Tibial artery (tissue), 4 donors: ENCODE data around the gene TCEANC.
A peak's percentile ranks its signal among the peaks of the same experiment; 100 is the strongest.

Experiments used
- DNase-seq, 2 donors: peaks; one replicate each; pipeline ENCODE4 v3.0.0-alpha.2; 2019
- H3K27ac ChIP-seq, 2 donors: fragments of 200-600 bp; sonication (generic) in 1 of 2; 1 replicate in 1 of 2; 2 replicates in 1 of 2; pipeline ENCODE4 v1.5.1; 2018 to 2019; ENCODE audit warnings: mild to moderate bottlenecking in 1 of 2
- H3K27me3 ChIP-seq, 2 donors: fragments of 200-600 bp; sonication (generic) in 1 of 2; one replicate each; pipeline versions ENCODE4 v1.5.1 to v1.6.0; 2016 to 2019
- H3K36me3 ChIP-seq, 3 donors: fragments of 200-600 bp; sonication (generic) in 2 of 3; one replicate each; pipeline ENCODE4 v1.5.1; 2016 to 2019; ENCODE audit warnings: mild to moderate bottlenecking in 2 of 3
- H3K4me1 ChIP-seq, 4 donors: fragments of 200-600 bp; sonication (generic) in 2 of 4; 1 replicate in 3 of 4; 2 replicates in 1 of 4; pipeline ENCODE4 v1.5.1; 2016 to 2019
- H3K4me3 ChIP-seq, 2 donors: fragments of 200-600 bp; sonication (generic) in 1 of 2; 1 replicate in 1 of 2; 2 replicates in 1 of 2; pipeline ENCODE4 v1.5.1; 2018 to 2019; ENCODE audit warnings: mild to moderate bottlenecking in 2 of 2
- H3K9me3 ChIP-seq, 3 donors: fragments of 200-600 bp; sonication (generic) in 1 of 3; one replicate each; pipeline ENCODE4 v1.5.1; 2016 to 2019
- CTCF ChIP-seq, 2 experiments: fragments of 200-600 bp in 1 of 2; fragments of 450-650 bp in 1 of 2; IDR thresholded peaks; one replicate each; pipeline ENCODE4 v1.5.1; 2017 to 2019; ENCODE audit warnings: antibody characterized with exemption in 2 of 2, mild to moderate bottlenecking in 1 of 2, moderate library complexity in 1 of 2
- intact Hi-C: fragments of 100-400 bp; cut with DNase I; formaldehyde crosslinking; loops from one replicate; pipeline ENCODE4 v1.15.0; 2023; ENCODE audit warnings: low total_unique reads

Gene TCEANC

GRCh38 chrX:13697976-13698375 is 45.0 kb downstream of the TCEANC start:
- Histone ChIP-seq H3K27ac (no peak overlapping the region), H3K27me3 (no peaks in the 10 kb centered on the region), H3K4me1 (peaks cover 0 to 53% (median 15%) of the 10 kb centered on the region in 4 donors), H3K36me3 (no peaks in the 10 kb centered on the region), H3K9me3 (no peaks in the 10 kb centered on the region), H3K4me3 (no peak overlapping the region)
- no peak for DNase-seq
- intact Hi-C loops, result no loop called here
- no peak for TF ChIP-seq CTCF (IDR thresholded peaks at IDR 0.05)

GRCh38 chrX:13698432-13698831 is 45.5 kb downstream of the TCEANC start:
- H3K4me3 ChIP-seq, result no peak overlapping the region
- H3K27ac ChIP-seq, result no peak overlapping the region
- no peaks in the 10 kb centered on the region for H3K27me3 ChIP-seq
- no peak for DNase-seq
- no peaks in the 10 kb centered on the region for H3K36me3 ChIP-seq
- H3K9me3 ChIP-seq, result no peaks in the 10 kb centered on the region
- intact Hi-C loops, result no loop called here
- peaks cover 0 to 48% (median 13%) of the 10 kb centered on the region in 4 donors for H3K4me1 ChIP-seq
- no peak for TF ChIP-seq CTCF (IDR thresholded peaks at IDR 0.05)

GRCh38 chrX:13699183-13699826 is 46.4 kb downstream of the TCEANC start:
- no peak overlapping the region for H3K4me3 ChIP-seq
- H3K27ac ChIP-seq, result peak overlapping the region in 1 of 2 donors; percentile 9
- H3K9me3 ChIP-seq, result no peaks in the 10 kb centered on the region
- H3K36me3 ChIP-seq, result no peaks in the 10 kb centered on the region
- intact Hi-C loops, result no loop called here
- DNase-seq, result no peak
- H3K4me1 ChIP-seq, result peaks cover 0 to 43% (median 8%) of the 10 kb centered on the region in 4 donors
- TF ChIP-seq CTCF (IDR thresholded peaks at IDR 0.05), result no peak
- H3K27me3 ChIP-seq, result no peaks in the 10 kb centered on the region

- no peaks in the 10 kb centered on the region for H3K9me3 ChIP-seq
These were observed 47.4 kb downstream of the TCEANC start for GRCh38 chrX:13700380-13700779.

GRCh38 chrX:13702111-13702789 is 49.3 kb downstream of the TCEANC start:
- H3K4me1 ChIP-seq, result peaks cover 0 to 35% (median 6%) of the 10 kb centered on the region in 4 donors
- no peak overlapping the region for H3K4me3 ChIP-seq
- no peaks in the 10 kb centered on the region for H3K36me3 ChIP-seq
- no peak for DNase-seq
- H3K27ac ChIP-seq, result no peak overlapping the region
- intact Hi-C loops, result no loop called here
- no peaks in the 10 kb centered on the region for H3K27me3 ChIP-seq
- no peaks in the 10 kb centered on the region for H3K9me3 ChIP-seq
- TF ChIP-seq CTCF (IDR thresholded peaks at IDR 0.05), result no peak

More at GRCh38 chrX:13700380-13700779, 47.4 kb downstream of the TCEANC start:
- no peak for DNase-seq
- Histone ChIP-seq H3K4me3 (no peak overlapping the region), H3K27ac (no peak overlapping the region), H3K27me3 (no peaks in the 10 kb centered on the region), H3K36me3 (no peaks in the 10 kb centered on the region), H3K4me1 (peaks cover 0 to 35% (median 6%) of the 10 kb centered on the region in 4 donors)
- TF ChIP-seq CTCF (IDR thresholded peaks at IDR 0.05), result no peak
- intact Hi-C loops, result no loop called here
